22Rv1 (cell line): ENCODE results near the gene NOC3L.

Experiments
- H3K27ac ChIP-seq: fragments of 450-650 bp; 2 replicates; pipeline ENCODE4 v1.5.1; 2017
- CTCF ChIP-seq: fragments of 450-650 bp; IDR thresholded peaks from 2 replicates; pipeline ENCODE4 v1.5.1; 2017; ENCODE audit warnings: mild to moderate bottlenecking
- ZFX ChIP-seq: fragments of 450-650 bp; IDR thresholded peaks from 2 replicates; pipeline ENCODE4 v1.6.1; 2017; ENCODE audit warnings: antibody characterized with exemption, borderline replicate concordance

NOC3L gene

GRCh38 chr10:94316560-94316959 lies 46.2 kb downstream of the NOC3L start:
- H3K27ac ChIP-seq, result no peak overlapping the region
- TF ChIP-seq ZFX (no peak), CTCF (no peak)

- H3K27ac ChIP-seq, result no peak overlapping the region
Observed at GRCh38 chr10:94315975-94316464, 46.7 kb downstream of the NOC3L start.

GRCh38 chr10:94315024-94315451 lies 47.7 kb downstream of the NOC3L start:
- H3K27ac ChIP-seq, result no peak overlapping the region
- no peak for TF ChIP-seq CTCF
- no peak for TF ChIP-seq ZFX

More at GRCh38 chr10:94315975-94316464, 46.7 kb downstream of the NOC3L start:
- no peak for TF ChIP-seq ZFX
- no peak for TF ChIP-seq CTCF

DNA sequence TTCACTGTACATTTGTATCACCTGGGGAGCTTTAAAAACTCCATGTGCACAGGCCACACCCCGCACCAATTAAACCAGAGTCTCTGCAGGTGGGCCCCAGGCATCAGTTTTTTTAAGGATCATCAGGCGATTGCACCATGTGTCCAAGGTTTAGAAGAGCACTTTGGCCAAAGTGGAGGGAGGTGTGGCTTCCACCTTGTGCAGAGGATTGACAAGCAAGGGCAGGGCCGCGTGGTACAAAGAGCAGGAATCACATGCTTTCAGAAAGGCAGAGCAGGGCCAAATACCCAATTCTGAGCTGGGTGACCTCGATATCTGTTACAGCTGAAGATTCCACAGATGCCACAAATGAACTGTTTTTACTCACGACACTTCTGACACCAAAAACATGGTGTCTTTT lies 52.4 kb downstream of the NOC3L start:
- TF ChIP-seq CTCF (no peak), ZFX (no peak)
- H3K27ac ChIP-seq, result no peak overlapping the region

DNA sequence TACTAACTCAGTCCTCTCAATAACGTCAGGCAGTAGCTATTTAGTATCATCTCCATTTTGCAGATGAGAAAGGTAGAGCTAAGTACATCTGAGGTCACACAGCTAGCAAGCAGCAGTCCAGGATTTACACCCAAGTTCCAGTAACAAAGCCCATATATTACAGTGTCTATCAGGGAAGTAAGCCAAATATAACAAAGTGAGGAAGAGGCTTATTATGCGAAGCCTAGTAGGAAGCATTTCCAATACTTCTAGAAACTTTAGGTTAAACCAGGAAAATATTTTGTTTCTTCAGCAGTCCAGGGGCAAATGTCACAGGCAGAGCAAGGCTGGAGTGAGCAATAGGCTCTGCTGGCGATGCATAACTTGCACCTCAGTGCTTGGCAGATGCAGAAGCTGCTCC lies 53.9 kb downstream of the NOC3L start:
- TF ChIP-seq ZFX (no peak), CTCF (no peak)
- no peak overlapping the region for H3K27ac ChIP-seq

DNA sequence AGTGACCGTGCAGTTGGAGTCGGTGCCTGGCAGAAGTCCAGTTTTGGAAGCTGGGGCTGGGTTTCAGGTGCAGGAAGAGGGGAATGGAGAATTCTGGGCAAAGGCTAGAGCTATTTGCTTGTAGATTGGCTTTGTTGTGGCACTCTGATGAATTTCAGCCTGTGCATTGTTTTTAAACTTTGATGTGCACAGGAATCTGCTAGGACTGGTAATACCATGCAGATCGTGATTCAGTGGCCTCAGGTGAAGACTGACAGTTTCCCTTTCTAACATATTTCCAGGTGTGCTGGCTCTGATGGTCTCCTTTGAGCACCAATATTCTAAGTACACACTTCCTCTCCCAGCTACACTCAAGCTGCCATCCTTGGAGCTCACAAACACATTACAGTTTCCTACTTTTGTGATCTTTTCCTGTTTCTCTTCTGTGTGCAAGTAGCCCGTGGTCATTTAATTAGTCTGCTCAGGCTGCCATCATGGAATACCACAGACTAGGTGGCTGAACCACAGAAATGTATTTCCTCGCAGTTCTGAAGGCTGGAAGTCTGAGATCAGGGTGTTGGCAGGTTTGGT lies 55.6 kb downstream of the NOC3L start:
- H3K27ac ChIP-seq, result no peak overlapping the region
- no peak for TF ChIP-seq ZFX
- no peak for TF ChIP-seq CTCF

- no peak overlapping the region for H3K27ac ChIP-seq
- TF ChIP-seq CTCF, result no peak
- no peak for TF ChIP-seq ZFX
Observed at GRCh38 chr10:94303929-94304328, 58.8 kb downstream of the NOC3L start.
